ENCODE measurements around the gene CENPU. TPM values are rescaled to one million over a fixed set of nuclear protein-coding genes. Genes with fewer than 3 reads are reported as not detected.
"Not testable (repeated sequence)": the region's sequence is repeated elsewhere in the genome, so short reads cannot be mapped to it uniquely, and the experiment has no call there.

CENPU gene, protein sequence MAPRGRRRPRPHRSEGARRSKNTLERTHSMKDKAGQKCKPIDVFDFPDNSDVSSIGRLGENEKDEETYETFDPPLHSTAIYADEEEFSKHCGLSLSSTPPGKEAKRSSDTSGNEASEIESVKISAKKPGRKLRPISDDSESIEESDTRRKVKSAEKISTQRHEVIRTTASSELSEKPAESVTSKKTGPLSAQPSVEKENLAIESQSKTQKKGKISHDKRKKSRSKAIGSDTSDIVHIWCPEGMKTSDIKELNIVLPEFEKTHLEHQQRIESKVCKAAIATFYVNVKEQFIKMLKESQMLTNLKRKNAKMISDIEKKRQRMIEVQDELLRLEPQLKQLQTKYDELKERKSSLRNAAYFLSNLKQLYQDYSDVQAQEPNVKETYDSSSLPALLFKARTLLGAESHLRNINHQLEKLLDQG
- 10 to 100 TPM; 80.9 to 82.3 TPM for total RNA-seq

- no peaks in the 10 kb centered on the region for H3K27me3 Mint-ChIP-seq (ENCODE audit: low read depth)
- ATAC-seq (replicated peaks in 1 of 2) (peak; percentile 91 to 92), DNase-seq (peak; percentile 97 to 98)
- peaks cover 31% of the 10 kb centered on the region for H3K4me1 Mint-ChIP-seq (ENCODE audit: low read depth)
- H3K4me3 Mint-ChIP-seq = peak within 1 kb of the TSS; percentile 99 to 100
- H3K36me3 Mint-ChIP-seq (ENCODE audit: insufficient read depth in 2 of 2) = peaks cover 2 to 20% of the 10 kb centered on the region in 2 donors
- H3K27ac Mint-ChIP-seq = peak within 1 kb of the TSS; percentile 87
- H3K9me3 Mint-ChIP-seq = no peaks in the 10 kb centered on the region
Measured at GRCh38 chr4:184733654-184734524, at the start of gene CENPU. Gene CENPU (minus strand): TSS chr4:184734096. CDS start chr4:184734062, 34 bp downstream.

DNA sequence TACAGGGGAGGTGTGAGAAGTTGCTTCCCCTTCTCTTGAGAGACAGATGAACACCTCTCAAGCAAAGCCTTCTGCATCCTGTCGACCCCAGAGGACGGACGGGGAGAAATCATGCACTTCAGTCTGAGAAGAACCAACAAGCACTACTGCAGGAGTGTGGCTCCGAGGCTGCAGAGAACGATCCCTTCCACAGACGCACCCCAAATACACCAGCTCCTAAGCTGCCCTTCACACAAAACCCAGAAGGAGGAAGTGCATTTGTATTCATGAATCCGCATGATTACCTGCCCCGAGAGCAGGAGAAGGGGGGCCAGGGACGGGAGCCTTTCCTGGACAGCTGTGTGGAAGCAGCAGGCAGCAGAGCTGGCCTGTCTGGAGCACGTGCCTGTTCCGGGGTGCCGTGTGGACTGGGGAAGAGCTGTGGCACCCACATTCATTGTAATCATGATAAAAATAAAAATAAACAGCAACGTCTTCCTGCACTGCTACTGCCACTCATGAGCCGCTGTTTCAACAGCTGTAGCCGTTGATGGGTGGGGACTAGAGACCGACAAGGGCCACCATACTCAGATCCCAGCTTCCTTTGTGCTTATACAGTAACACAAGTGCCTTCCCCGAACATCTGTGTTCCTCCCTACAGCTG, 49.0 kb upstream of the CENPU start:
- Mint-ChIP-seq H3K4me3 (peak overlapping the region in 1 of 2 donors; percentile 3), H3K27ac (no peak overlapping the region)

DNA sequence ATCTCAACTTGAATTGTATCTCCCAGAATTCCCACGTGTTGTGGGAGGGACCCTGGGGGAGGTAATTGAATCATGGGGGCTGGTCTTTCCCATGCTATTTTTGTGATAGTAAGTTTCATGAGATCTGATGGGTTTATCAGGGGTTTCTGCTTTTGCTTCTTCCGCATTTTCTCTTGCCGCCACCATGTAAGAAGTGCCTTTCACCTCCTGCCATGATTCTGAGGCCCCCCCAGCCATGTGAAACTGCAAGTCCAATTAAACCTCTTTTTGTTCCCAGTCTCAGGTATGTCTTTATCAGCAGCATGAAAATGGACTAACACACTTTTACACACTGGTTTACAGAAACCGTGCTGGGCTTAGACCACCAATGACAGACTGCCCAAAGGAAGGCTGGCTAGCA, 45.3 kb upstream of the CENPU start:
- not testable (repeated sequence) for H3K9me3 Mint-ChIP-seq
- peaks cover 13% of the 10 kb centered on the region for H3K4me1 Mint-ChIP-seq (ENCODE audit: low read depth)

More for the DNA sequence above, 49.0 kb upstream of the CENPU start:
- ATAC-seq (replicated peaks in 1 of 2) (peak in 1 of 2 donors; percentile 18), DNase-seq (no peak)
- H3K36me3 Mint-ChIP-seq (ENCODE audit: insufficient read depth in 2 of 2) = peaks cover 6 to 15% of the 10 kb centered on the region in 2 donors
- peaks cover 19% of the 10 kb centered on the region for H3K4me1 Mint-ChIP-seq (ENCODE audit: low read depth)
- peaks cover 0 to 2% of the 10 kb centered on the region in 2 donors for H3K9me3 Mint-ChIP-seq
- no peaks in the 10 kb centered on the region for H3K27me3 Mint-ChIP-seq (ENCODE audit: low read depth)

DNA sequence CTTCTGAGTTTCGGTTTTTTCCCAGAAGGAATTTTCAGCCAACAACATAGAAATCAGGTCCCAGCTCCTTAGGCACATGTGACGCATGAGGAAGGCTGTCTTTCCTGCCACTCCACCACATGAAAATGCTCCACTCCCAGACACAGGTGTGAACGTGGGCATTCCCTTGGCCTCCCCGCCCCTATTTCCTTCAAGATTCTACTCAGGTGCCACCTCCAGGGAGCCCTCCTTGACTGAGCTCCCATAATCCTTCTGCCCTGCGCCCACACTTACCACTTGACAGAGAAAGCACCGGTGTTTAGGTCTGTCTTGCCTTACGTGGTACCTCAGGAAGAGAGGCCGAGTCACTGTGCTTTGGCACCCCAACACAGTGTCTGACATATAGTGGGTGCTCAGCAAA, 44.4 kb upstream of the CENPU start:
- DNase-seq (no peak), ATAC-seq (replicated peaks in 1 of 2) (no peak)
- Mint-ChIP-seq H3K27ac (no peak overlapping the region), H3K4me3 (no peak overlapping the region), H3K9me3 (peaks cover 0 to 2% of the 10 kb centered on the region in 2 donors), H3K36me3 (ENCODE audit: insufficient read depth in 2 of 2) (peaks cover 4 to 6% of the 10 kb centered on the region in 2 donors), H3K4me1 (ENCODE audit: low read depth) (peaks cover 12% of the 10 kb centered on the region), H3K27me3 (ENCODE audit: low read depth) (no peaks in the 10 kb centered on the region)

More for the DNA sequence above, 45.3 kb upstream of the CENPU start:
- ATAC-seq (replicated peaks in 1 of 2); H3K36me3 Mint-ChIP-seq (ENCODE audit: insufficient read depth in 2 of 2); H3K27ac Mint-ChIP-seq; H3K4me3 Mint-ChIP-seq; DNase-seq; H3K27me3 Mint-ChIP-seq (ENCODE audit: low read depth): not testable (repeated sequence)

- ATAC-seq (replicated peaks in 1 of 2) = no peak
- Mint-ChIP-seq H3K36me3 (ENCODE audit: insufficient read depth in 2 of 2) (peaks cover 4 to 5% of the 10 kb centered on the region in 2 donors), H3K27me3 (ENCODE audit: low read depth) (no peaks in the 10 kb centered on the region), H3K27ac (no peak overlapping the region), H3K9me3 (peaks cover 0 to 2% of the 10 kb centered on the region in 2 donors), H3K4me3 (no peak overlapping the region), H3K4me1 (ENCODE audit: low read depth) (no peaks in the 10 kb centered on the region)
- no peak for DNase-seq
Measured at GRCh38 chr4:184776821-184777220, 42.9 kb upstream of the CENPU start.

DNA sequence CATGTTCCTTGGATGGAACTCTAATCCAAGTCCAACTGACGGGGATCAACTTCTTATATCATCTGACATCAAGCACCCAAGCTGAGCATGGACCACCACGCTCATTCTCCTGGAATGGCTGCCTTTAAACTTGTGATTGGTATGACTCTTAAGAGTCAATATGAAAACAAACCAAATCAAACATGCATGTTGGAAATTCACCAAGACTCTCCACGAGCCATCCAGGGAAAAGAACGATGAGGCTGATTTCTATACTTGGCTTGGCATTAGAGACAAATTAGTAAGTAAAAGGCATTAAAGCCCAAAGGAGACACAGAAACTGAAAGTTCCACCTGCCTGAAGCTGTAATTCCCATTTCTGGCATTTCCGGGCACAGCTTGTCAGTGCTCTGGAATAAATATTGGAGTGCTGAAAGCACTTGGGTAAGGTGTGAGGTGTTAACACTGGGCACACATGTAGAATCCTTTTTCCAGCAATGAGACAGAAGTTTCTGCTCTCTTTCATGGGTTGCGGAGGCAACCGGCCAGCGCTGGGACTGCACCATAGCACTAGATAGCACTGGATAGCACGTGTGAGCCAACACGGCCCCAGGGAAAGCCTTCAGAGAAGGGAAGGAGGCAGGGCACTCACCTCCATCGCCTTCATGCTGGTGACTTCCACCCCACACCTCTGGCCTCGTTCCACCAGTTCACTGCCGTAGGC, 42.1 kb upstream of the CENPU start:
- Mint-ChIP-seq H3K4me3 (no peak overlapping the region), H3K27ac (no peak overlapping the region), H3K4me1 (ENCODE audit: low read depth) (no peaks in the 10 kb centered on the region), H3K9me3 (peaks cover 0 to 2% of the 10 kb centered on the region in 2 donors), H3K27me3 (ENCODE audit: low read depth) (no peaks in the 10 kb centered on the region), H3K36me3 (ENCODE audit: insufficient read depth in 2 of 2) (peaks cover 4 to 5% of the 10 kb centered on the region in 2 donors)
- DNase-seq (no peak), ATAC-seq (replicated peaks in 1 of 2) (no peak)

- Mint-ChIP-seq H3K27ac (no peak overlapping the region), H3K9me3 (peaks cover 0 to under 1% of the 10 kb centered on the region in 2 donors), H3K4me3 (no peak overlapping the region), H3K4me1 (ENCODE audit: low read depth) (no peaks in the 10 kb centered on the region), H3K27me3 (ENCODE audit: low read depth) (no peaks in the 10 kb centered on the region), H3K36me3 (ENCODE audit: insufficient read depth in 2 of 2) (peaks cover 2 to 3% of the 10 kb centered on the region in 2 donors)
- DNase-seq = no peak
- ATAC-seq (replicated peaks in 1 of 2) = no peak
Measured at GRCh38 chr4:184774152-184774551, 40.3 kb upstream of the CENPU start.

- Mint-ChIP-seq H3K27ac (no peak overlapping the region), H3K4me1 (ENCODE audit: low read depth) (no peaks in the 10 kb centered on the region), H3K36me3 (ENCODE audit: insufficient read depth in 2 of 2) (peaks cover 0 to 4% of the 10 kb centered on the region in 2 donors), H3K9me3 (no peaks in the 10 kb centered on the region), H3K4me3 (no peak overlapping the region), H3K27me3 (ENCODE audit: low read depth) (no peaks in the 10 kb centered on the region)
- DNase-seq (no peak), ATAC-seq (replicated peaks in 1 of 2) (no peak)
Measured at GRCh38 chr4:184771416-184771815, 37.5 kb upstream of the CENPU start.

- H3K4me1 Mint-ChIP-seq (ENCODE audit: low read depth) = no peaks in the 10 kb centered on the region
- H3K9me3 Mint-ChIP-seq = no peaks in the 10 kb centered on the region
- no peak overlapping the region for H3K27ac Mint-ChIP-seq
- no peak for DNase-seq
- peaks cover 2 to 5% of the 10 kb centered on the region in 2 donors for H3K36me3 Mint-ChIP-seq (ENCODE audit: insufficient read depth in 2 of 2)
- no peak overlapping the region for H3K4me3 Mint-ChIP-seq
- no peaks in the 10 kb centered on the region for H3K27me3 Mint-ChIP-seq (ENCODE audit: low read depth)
- no peak for ATAC-seq (replicated peaks in 1 of 2)
Measured at GRCh38 chr4:184769141-184769765, 35.4 kb upstream of the CENPU start.

DNA sequence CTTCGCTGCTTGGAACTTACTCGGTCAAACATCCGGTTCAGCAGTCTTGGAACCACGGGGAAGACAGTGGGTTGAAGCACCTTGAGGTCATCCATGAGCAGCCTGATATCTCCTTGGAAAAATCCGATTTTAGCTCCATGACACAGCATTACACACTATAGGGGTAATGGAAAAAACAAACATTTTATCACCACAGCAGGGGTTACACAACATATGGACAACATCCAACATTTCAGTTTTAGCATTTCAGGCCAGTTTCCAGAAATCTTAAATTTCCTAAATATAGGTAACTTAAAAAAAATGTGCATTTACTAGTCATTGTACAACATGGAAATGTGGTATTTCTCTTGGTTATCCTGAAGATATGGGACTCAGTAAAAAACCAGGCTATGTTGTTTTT, 34.4 kb upstream of the CENPU start:
- Mint-ChIP-seq H3K36me3 (ENCODE audit: insufficient read depth in 2 of 2) (peaks cover 2 to 5% of the 10 kb centered on the region in 2 donors), H3K4me3 (no peak overlapping the region), H3K4me1 (ENCODE audit: low read depth) (peaks cover 5% of the 10 kb centered on the region), H3K27ac (no peak overlapping the region), H3K27me3 (ENCODE audit: low read depth) (no peaks in the 10 kb centered on the region), H3K9me3 (no peaks in the 10 kb centered on the region)
- no peak for DNase-seq
- no peak for ATAC-seq (replicated peaks in 1 of 2)

DNA sequence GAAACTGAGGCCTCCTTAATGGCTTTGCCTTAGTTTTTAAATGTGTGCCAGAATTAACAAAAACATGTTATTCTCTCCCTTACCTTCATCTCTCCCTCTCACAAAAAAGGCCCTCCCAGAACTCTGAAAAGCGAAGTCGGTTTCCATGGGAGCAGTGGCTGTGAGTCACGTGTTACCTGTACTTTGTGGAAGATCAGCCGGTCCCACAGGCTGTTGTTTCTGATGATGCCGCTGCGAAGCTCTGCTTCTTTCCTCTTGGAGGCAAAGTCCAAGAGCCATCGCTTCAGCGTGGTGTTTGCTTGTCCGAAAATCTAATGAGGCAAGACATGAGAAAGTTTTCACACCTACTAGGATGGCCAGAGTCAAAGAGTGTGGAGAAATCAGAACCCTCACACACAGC, 32.5 kb upstream of the CENPU start:
- H3K4me1 Mint-ChIP-seq (ENCODE audit: low read depth) = peaks cover 23% of the 10 kb centered on the region
- peaks cover 4 to 8% of the 10 kb centered on the region in 2 donors for H3K36me3 Mint-ChIP-seq (ENCODE audit: insufficient read depth in 2 of 2)
- H3K4me3 Mint-ChIP-seq = no peak overlapping the region
- H3K9me3 Mint-ChIP-seq = no peaks in the 10 kb centered on the region
- no peak overlapping the region for H3K27ac Mint-ChIP-seq
- H3K27me3 Mint-ChIP-seq (ENCODE audit: low read depth) = no peaks in the 10 kb centered on the region
- no peak for DNase-seq
- ATAC-seq (replicated peaks in 1 of 2) = no peak
